ENCODE measurements around the gene PEX16.

The PEX16 gene

GRCh38 chr11:45872651-45873356 is 44.9 kb downstream of the PEX16 start:
- H3K27ac ChIP-seq, result peak overlapping the region; percentile 46
- peak; percentile 82 for DNase-seq
- no peaks in the 10 kb centered on the region for H3K27me3 ChIP-seq (replicated peaks)
- TF ChIP-seq CTCF (IDR thresholded peaks at IDR 0.05; ENCODE audit: low read depth, low read length, missing control alignments), result peak; percentile 92
- no peak overlapping the region for H3K4me3 ChIP-seq (ENCODE audit: low read depth, low read length)
- in situ Hi-C loops (cut with HindIII; ENCODE audit: low pct_ligation_motif_present, low sequenced_read_pairs), result no loop called here
- H3K36me3 ChIP-seq (replicated peaks), result peaks cover 38% of the 10 kb centered on the region

- TF ChIP-seq CTCF (IDR thresholded peaks at IDR 0.05; ENCODE audit: low read depth, low read length, missing control alignments), result no peak
- in situ Hi-C loops (cut with HindIII; ENCODE audit: low pct_ligation_motif_present, low sequenced_read_pairs), result no loop called here
- Histone ChIP-seq H3K27ac (no peak overlapping the region), H3K27me3 (replicated peaks) (no peaks in the 10 kb centered on the region), H3K36me3 (replicated peaks) (peaks cover 45% of the 10 kb centered on the region), H3K4me3 (ENCODE audit: low read depth, low read length) (no peak overlapping the region)
- DNase-seq, result no peak
Measured at GRCh38 chr11:45871638-45872037, 46.0 kb downstream of the PEX16 start.

- in situ Hi-C loops (cut with HindIII; ENCODE audit: low pct_ligation_motif_present, low sequenced_read_pairs), result no loop called here
- Histone ChIP-seq H3K27me3 (replicated peaks) (no peaks in the 10 kb centered on the region), H3K4me3 (ENCODE audit: low read depth, low read length) (no peak overlapping the region), H3K36me3 (replicated peaks) (peaks cover 45% of the 10 kb centered on the region), H3K27ac (no peak overlapping the region)
- no peak for DNase-seq
- no peak for TF ChIP-seq CTCF (IDR thresholded peaks at IDR 0.05; ENCODE audit: low read depth, low read length, missing control alignments)
Measured at GRCh38 chr11:45870706-45871105, 47.0 kb downstream of the PEX16 start.

GRCh38 chr11:45869551-45869950 is 48.1 kb downstream of the PEX16 start:
- in situ Hi-C loops (cut with HindIII; ENCODE audit: low pct_ligation_motif_present, low sequenced_read_pairs), result no loop called here
- no peak for TF ChIP-seq CTCF (IDR thresholded peaks at IDR 0.05; ENCODE audit: low read depth, low read length, missing control alignments)
- peaks cover 43% of the 10 kb centered on the region for H3K36me3 ChIP-seq (replicated peaks)
- H3K4me3 ChIP-seq (ENCODE audit: low read depth, low read length), result no peak overlapping the region
- no peak for DNase-seq
- no peak overlapping the region for H3K27ac ChIP-seq
- H3K27me3 ChIP-seq (replicated peaks), result no peaks in the 10 kb centered on the region

- TF ChIP-seq CTCF (IDR thresholded peaks at IDR 0.05; ENCODE audit: low read depth, low read length, missing control alignments), result no peak
- in situ Hi-C loops (cut with HindIII; ENCODE audit: low pct_ligation_motif_present, low sequenced_read_pairs), result no loop called here
- Histone ChIP-seq H3K27ac (no peak overlapping the region), H3K4me3 (ENCODE audit: low read depth, low read length) (no peak overlapping the region), H3K36me3 (replicated peaks) (peaks cover 28% of the 10 kb centered on the region), H3K27me3 (replicated peaks) (no peaks in the 10 kb centered on the region)
- no peak for DNase-seq
Measured at GRCh38 chr11:45864041-45864440, 53.6 kb downstream of the PEX16 start.
